GM21786 (cell line): ENCODE results near the gene LRIG1.

ENCODE experiments used
- ATAC-seq: cut with Tn5 transposase; IDR thresholded peaks from one replicate; pipeline ENCODE4 v1.9.1; 2021; ENCODE audit not compliant: unreplicated experiment

The LRIG1 gene

DNA sequence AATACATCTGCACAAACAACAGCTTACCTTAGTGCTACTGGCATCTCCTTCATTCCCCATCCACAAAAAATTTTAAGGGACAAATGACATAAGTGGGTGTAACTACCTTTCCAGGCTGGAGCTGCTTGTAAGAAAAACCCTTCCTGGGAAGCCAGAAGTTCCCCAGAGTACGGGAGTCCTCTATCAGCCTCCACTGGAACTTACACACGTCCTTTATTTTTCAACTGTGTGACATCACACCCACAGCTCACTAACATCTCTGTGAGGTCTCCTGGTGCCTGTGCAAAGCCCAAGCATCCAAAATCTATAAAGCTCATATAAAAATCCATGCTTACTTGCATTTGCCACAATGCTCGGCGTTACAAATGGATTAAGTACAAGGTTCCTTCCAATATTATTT, 27.6 kb downstream of the LRIG1 start:
- ATAC-seq = no peak

DNA sequence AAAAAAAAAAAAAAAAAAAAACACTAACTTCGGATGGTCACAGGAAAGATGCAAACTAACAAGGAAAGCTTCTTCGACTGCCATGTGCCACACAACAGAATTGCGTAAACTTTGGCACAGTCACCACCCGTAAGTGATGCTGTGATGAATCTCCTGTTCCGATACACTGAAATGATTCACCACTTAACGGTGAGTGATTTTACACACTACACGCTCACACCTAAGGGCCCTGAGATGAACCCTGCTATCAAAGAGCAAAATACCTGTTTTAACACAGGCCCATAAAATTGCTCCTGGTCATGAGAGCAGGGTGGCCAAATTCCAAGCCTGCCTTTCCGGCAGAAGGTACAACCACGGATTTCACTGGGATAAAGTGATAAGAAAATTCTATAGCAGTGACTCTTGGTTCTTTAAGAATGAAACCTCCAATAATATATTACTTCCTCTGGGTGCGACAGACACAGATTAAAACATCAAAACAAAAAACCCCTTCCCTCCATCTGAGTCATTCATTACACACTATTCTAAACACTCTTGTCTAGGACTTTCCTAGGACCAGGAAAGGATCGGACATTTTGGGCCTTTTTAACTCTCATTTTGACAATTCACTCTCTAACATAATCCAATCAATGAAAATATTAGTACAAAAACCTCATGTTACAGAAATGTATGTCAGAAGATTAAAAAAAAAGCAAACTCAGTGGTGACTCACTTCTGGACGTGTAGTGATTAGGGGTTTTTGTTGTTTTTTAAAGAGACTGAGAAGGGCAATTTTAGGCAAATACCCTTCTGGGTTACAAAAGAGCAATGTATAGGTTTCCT, 28.3 kb downstream of the LRIG1 start:
- ATAC-seq = peak; percentile 64

- no peak for ATAC-seq
These were observed 29.7 kb downstream of the LRIG1 start for GRCh38 chr3:66470956-66471686.

DNA sequence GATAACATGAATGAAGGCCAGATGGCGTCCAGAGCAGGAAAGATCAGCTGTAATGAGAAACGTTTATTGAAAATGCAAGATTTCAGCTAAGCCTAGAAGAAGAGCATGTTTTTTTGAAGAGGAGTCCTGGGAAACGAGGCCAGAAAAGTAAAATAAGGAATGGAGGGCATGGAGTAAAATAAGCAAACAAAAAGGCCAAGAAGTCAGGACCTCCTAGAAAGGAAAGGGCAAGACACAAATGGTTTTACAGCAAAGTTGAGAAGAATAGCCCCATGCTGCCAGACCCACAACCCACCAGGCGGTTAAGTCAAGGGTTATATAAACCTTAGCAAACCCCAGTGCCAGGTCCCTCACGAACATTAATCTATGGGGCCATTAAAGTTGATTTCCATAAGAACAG, 30.5 kb downstream of the LRIG1 start:
- ATAC-seq = no peak

- ATAC-seq = peak; percentile 65
These were observed 31.6 kb downstream of the LRIG1 start for GRCh38 chr3:66469220-66469640.

DNA sequence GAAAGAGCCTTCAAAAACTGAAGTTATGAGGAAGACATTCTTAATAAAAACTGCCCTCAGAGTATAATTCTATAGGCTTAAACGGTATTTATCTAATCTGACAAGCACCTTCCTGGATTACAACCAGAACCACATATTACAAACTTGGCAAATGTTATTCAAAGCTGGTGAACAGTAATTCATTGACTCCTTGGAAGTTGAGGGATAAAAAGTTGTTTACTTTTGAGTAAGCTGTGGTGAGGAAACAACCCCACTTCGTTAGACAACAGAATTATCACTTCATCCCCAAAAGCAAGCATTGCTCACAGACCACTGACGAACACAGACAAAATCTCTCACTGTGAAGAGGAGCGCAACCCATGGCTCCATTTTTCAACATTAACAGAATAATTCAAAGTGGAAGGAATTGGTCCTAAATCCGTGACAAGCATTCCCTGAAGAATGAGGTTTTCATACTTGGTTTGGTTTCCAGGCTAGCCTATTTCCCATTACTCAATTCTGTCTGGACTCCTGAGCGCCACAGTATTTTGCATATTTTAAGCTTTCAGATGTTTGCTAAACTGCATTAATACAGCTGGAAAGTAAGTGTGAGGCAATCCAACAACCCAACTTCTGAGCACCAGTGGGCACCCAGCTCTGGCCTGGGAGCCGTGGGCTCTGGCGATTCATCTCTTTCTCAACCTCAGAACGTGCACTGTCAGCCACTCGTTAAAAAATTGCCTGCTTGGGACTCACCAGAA, 32.7 kb downstream of the LRIG1 start:
- ATAC-seq = no peak

DNA sequence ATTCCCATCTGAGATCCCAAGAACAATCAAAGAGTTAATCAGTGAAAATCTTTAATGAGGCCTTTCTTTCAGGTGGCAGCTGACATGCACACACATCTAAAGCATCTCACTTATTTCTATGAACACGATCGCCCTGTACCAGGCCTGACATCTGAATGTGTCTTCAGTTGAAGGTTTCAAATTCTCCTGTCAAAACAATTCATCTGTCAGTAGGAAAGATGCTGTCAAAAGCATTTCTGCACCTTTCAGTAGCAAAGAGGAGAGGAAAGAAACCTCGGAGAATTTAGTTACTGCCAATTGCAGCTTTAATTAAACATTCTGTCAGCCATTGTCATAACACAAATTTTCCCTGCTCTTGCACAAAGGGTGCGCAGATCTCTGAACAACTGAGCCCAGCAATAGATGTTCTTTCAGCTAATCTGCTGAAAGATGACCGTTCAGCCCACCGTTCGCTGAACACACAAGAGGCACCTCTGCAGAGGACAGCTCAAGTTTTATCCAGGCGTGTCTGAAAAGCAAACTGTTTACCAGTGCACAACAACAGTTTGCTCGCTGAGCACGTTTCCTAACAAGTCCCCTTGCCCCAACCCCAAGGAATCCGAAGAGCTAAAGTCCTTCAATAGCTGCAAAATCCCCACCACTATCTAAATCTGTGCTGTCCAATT, 34.1 kb downstream of the LRIG1 start:
- ATAC-seq = no peak

DNA sequence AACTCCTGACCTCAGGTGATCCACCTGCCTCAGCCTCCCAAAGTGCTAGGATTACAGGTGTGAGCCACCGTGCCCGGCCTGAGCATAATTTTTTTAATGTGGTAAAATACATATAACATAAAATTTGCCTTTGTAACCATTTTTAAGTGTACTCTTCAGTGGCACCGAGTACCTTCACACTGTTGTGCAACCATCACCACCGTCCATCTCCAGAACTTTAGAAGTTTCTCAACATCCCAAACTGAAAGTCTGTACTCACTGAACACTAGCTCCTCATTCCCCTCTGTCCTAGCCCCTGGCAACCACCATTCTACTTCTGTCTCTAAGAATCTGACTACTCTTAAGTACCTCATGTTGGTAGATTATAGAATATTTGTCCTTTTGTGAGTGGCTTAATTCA, 35.2 kb downstream of the LRIG1 start:
- no peak for ATAC-seq

DNA sequence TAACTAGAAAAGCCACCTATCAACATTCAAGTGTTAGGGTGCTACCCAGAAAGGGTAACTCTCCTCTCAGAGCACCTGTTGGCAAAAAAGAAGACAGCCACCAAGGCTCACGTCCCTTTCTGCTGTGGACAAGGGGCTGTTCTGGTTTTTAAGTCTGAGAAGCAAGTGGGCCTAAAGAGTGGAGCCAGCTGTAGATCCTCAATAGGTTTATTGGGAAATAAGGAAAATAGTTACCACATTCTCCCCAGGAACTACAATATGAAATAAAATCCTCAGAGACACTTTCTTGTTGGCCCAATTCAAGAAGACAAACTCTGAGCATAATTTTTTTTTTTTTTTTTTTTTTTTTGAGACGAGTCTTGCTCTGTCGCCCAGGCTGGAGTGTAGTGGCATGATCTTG, 35.8 kb downstream of the LRIG1 start:
- ATAC-seq = no peak

DNA sequence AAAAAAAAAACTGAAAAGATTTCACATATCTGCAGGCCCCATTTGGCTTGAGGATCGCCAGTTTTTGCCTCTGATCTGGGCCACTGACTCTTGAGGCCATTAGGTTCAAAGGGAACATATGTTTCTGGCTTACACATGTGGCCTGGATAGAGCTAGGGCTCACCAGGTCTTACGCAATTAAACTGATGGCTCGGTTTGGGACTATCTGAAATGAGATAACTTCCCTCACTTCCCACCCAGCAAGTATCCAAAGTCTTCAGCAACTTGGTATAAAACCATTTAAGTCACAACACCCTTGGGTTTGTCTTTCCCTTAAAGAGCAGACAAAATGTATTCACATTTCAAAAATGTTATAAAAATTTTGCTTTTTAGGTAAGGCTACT, 36.3 kb downstream of the LRIG1 start:
- ATAC-seq = no peak

DNA sequence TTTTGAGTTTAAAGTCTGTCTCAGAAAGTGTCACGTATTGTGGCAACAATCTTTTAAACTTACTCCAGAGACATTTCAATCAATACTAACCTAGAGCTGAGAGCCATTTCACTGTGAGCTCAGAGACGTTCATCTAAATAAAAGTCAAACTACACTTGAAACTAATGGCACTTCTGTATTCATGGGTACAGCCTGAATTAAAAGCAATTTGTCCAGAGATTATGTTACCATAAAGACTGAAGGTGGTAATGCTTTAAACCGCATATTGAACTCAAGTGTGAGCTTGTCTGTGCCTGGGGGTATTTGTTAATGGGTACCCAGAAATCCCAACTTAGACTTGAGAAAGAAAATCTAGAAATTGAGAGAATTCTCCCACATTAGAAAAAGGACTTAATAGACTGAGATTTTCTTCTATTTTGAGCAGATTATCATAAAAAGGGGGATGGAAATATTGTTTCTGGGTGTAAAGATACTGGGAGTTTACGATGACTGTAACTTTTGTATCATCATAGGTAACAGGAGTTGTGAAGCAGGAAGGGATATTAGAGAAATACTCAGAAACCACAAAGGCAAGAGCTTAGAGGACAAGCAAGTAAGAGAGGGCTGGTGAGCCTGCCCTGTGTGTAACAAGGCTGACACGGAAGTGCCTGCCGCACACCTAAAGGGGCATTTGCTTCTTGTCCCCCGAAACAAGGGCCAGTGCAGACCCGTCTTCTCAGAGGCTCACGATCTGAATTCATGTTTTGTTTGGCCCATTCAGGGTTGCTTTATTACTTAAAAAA, 36.9 kb downstream of the LRIG1 start:
- no peak for ATAC-seq

GRCh38 chr3:66463054-66463631, 37.7 kb downstream of the LRIG1 start:
- ATAC-seq = no peak

DNA sequence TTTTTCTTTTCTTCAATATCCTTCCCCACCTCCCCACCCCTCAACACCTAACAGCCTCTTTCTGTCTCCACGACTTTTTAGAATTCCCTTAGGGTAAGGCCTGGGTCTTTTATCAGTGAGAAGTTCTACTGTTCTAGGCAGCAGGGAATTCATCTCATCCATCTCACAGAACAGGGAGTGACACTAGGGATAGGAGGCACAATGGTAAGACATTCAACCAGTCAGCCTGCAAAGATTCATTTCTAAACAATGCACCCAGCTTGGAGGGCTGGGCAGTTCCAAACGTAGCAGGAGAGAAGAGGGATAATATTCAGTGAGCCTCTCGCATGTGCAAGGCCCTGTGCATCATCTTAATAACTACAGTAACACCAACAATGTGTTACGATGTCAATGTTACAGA, 43.6 kb downstream of the LRIG1 start:
- ATAC-seq = no peak

DNA sequence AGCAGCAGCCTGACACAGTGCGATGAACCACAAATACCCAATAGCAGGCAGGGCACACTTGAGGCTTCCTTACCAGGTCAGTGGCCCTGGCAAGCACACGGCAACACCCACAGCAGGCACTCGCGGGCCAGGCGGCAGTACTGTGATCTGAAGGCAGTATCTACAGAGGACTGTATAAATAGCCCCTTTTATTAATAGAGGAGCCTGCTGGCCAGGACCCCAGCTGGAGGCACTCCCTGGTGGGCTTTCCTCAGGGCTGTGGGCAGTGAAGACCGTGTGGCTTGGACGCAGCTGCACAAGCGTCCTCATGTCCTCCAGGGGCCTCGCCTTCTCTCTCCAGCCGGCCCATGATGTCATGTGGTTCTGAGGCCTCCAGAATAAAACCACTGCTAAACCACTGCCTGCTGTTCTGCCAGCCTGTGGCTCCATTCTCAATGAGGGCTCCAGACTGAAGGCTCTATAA, 44.1 kb downstream of the LRIG1 start:
- no peak for ATAC-seq

DNA sequence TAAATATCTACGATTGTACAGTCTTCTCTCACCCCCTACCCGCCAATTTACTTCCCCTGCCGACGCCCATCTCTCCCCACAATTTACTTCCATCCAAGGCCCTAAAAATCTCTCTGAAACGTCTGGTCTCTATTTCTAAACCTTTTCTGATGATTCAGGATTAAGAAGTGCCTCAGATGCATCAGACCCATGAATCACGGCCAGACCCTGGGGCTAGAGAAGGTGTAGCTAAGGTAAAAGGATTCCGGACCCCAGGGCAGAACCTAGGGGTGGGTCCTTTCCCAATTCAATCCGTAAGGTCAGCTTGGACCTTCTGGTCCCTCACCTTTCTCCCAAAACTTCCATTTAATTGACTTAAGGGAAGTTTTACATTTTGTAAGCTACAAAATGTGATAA, 46.4 kb downstream of the LRIG1 start:
- ATAC-seq = no peak

DNA sequence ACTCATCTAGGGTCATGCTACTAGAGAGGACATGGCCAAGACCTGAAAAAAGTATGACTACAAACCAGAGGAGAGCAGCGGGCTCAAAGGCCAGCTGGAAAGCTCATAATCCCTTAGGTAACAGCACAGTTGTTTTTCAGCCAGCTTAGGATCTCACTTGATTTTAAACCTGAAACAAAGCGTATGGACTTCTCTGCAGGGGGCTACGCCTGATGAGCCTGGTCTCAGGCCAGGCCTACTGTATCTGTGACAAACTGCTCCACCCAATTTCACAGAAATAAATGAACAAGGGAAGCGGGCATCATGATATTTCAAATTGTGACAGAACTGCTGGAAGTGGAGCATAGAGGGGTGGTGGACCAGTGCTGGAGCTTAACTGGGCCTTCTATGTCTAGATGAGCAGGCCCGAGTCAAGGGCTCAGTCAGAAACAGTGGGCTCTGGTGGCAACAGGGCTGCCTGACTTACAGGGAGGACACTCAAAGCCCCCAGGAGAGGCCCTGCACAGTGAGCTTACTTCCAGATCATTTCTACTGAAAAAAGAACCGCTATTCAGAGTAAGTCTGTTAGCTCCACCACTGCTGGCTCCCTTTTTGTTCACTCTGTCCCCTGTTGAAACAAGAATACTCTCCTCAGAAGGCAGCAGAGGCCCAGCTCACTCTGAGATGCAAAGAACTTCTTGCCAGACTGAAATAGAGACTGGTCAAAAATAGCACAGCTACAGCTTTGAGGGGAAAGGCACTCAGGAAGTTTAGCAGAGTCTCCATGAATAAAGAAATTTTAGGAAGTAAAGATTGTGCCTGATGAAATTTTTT, 47.0 kb downstream of the LRIG1 start:
- no peak for ATAC-seq

DNA sequence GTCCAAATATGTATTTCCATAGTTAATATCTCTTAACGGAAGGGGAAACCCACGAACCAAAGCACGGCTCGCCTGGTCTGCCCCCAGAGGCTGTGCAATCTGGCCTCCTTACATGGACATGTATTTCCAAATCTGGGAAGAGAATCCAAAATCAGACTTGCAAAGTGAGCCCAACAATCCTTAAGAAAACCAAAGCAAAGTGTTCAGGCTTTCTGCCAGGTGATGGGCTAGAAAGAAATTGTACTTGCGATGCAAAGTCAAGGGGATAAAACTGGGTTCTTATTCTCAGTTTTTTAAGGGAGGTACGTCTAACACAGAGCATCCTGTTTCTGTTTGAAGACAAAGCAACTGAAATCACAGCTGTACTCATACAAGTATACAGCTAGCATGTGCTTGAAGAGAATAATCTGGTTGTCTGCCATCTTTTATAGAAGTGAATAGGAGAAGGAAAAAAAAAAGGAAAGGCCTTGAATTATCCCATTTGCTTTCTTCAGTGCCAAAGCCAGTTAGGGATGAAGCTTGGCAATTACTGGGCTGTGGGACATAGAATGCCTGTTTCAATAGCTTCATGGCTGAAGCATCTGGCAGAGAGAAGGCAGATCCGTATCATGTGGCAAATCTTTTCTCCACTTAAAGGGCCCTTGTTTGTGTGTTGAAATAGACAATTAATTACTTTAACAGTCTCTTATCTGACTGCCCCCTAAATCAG, 48.4 kb downstream of the LRIG1 start:
- ATAC-seq = no peak

GRCh38 chr3:66451766-66452165, 49.1 kb downstream of the LRIG1 start:
- ATAC-seq = no peak
